SHP77 treated with DMSO at 0.1 percent for 48 hours (cell line): ENCODE results near the gene TNS3.
A peak's percentile ranks its signal among the peaks of the same experiment; 100 is the strongest.
"Not testable (repeated sequence)": the region's sequence is repeated elsewhere in the genome, so short reads cannot be mapped to it uniquely, and the experiment has no call there.

Source experiments
- DNase-seq: peaks from one replicate; lab custom pipeline; 2025; lab: John Stamatoyannopoulos, UW

Gene TNS3

DNA sequence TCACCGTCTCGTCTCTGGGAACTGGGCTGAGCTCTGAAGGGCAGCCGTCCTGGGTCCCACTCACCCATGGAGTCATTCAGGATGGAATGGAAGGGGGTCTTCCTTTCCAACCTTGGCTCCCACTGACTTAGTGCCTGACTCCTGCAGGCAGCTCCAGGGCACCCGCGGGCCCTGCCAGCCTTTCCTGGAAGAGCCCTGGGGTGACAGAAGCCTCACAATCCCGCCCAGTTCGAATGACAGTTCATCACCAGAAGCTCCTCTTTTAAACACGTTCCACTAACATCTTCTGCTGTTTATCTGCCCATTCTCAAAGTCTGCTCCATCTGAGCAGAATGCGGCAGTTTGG, 110.6 kb downstream of the TNS3 start:
- DNase-seq: no peak

DNA sequence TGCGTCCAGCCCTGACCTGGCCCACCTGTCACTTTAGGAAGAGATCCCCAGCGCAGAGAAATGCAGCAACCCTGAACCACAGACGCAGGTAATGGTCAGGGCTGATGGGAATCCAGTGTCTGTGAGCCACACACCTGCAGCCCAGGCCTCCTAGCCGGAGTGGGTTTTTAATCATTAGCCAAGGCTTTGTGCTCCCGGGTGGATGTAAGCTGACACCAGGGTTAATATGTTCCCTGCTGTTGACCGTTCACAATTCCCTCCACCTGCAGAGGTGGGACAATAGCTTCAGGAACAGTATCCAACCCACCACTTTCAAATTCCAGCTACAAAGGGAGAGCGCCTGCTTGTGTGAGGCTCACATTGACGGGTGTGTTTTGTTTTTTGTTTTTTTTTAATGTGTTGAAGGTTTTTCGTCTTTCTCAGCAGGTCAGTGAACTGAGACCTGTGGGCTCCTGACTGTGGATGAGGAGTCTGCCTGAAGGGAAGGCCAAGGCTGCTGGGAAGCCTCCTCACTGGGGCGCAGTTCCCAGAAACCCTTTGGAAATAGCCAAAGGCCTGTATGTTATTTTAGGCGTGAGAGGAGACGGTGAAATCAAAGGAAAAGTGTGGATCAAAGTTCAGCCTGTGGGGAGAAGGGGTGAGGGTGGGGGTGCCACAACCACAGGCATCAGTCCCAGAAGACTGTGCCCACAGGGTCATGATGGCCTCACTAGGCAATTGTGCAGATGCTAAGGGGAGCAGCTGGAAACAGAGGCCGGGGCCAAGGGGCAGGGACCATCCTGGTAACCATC, 111.1 kb downstream of the TNS3 start:
- peak; percentile 33 for DNase-seq

DNA sequence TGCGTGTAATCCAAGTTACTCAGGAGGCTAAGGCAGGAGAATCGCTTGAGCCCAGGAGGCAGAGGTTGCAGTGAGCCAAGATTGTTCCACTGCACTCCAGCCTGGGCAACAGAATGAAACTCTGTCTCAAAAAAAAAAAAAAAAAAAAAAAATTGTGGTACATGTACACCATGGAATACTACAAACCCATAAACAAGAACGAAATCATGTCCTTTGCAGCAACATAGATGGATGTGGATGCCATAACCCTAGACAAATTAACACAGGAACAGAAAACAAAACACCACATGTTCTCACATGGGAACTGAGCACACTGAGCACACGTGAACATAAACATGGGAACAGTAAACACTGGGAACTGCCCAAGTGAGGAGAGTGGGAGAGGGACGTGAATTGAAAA, 112.1 kb downstream of the TNS3 start:
- not testable (repeated sequence) for DNase-seq

DNA sequence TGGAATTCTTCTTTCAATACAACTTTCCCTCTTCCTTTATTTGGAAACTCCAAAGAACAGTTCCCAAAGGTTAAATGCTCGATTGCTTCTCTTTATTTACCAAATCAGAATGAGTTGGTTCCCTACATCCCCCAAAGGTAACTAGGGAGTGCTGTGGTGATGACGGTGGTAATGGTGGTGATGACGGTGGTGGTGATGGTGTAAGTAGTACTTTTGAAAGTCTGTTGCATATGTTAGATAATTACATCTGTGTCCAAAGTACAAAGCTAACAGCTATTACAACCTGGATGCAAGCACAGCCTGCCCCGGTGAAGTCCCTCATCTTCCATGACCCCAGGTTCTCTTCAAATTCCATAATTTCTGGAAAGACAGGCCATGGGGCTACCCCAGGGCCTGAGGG, 115.1 kb downstream of the TNS3 start:
- no peak for DNase-seq

DNA sequence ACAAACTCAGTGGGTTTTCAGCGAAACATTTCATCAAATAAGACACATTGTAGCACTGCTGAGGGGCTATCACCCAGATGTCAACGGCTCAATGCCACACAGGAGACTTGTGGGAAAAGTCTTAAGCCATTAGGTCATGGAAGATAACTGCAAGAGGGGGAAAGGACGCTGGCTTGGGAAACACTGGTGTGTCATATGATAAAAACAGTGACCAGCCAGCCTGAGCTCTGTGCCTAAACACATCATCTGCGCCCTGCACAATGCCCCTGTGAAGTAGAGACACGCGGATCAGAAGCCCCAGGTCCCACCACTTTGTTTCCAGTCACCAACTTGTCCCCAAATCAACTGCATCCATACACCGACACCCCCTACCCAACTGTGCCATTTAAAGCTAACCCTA, 116.7 kb downstream of the TNS3 start:
- no peak for DNase-seq

DNA sequence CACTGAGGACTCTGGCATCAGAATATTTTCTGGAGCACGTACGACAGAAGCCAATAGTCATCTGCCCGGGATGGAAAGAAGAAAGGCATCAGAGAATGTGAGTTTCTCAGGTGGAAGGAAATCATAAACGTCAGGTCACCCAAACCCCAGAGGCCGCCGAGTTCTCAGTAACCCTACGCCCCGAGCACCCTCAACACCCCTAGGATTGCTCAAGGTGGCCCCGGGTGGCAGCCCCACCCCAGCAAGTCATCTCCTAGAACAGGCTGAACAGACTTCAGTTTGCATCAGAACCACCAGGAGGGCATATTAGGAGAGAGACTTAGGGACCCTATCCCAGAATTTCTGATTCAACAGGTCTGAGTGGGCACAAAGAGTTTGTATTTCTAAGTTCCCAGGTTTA, 117.6 kb downstream of the TNS3 start:
- no peak for DNase-seq

DNA sequence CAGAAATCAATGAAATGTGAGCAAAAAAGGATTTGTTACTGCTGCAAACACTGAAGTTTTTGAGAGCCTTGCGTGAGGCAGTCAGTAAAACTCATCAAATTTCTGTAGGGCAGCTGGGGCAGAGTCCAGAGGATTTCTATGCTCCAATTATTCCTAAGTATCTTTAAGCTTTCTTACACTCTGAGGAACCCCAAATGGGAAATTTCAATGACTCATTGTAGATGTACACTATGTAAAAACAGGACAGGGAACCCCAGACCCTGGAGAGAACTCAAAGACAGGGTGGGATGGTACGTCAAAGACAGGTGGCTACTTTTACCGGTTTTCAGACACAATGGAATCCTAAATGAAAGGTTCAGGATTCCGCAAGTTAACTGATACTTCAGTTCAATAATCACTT, 120.2 kb downstream of the TNS3 start:
- DNase-seq: no peak

DNA sequence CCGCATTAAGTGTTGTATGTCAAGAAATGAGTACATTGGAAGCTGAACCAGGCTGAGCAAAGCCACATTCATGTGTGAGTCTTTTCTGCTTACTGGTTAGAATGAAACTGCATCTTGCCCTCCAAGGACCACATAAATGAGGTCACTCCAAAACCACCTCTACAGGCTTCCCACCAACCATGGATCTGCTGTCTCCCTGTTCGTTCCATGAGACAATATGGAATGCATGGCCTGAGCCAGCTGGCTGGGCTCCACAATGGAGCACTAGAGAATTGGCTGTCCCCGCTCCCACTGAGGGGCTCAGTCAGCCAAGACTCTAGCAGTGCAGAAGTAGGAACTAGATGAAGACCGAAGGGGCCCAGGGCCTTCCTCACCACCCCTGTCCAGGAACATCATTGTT, 120.8 kb downstream of the TNS3 start:
- DNase-seq: no peak

DNA sequence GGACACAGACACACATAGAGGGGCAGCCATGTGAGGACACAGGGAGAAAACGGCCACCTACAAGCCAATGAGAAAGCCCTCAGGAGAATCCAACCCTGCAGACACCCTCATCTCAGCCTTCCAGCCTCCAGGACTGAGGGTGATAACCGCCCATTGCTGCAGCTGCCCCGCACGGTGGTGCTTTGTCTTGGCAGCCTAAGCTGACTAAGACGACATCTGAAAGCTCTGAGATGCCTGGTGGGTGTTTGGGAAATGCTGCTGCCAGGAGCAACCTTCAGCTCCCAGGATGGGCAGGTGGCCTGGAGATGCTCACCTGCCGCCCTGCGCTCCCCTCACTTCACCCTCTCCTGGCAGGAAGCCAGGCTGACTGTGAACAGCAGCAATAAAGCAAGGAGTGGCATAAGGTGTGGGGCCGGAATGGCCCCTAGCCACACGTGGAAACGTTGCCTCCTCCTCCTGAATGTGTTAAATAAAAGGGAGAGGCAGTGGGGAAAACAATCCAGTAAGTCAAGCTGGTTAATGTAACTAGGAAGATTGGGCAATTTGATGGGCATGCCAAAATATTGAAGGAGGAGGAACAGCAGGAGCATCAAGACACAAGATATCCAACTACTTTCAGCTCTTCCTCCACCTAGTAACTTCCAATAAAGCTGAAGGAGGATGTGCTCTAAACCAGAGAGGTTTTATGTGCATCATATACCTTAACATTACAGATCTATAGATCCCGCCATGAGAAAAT, 121.5 kb downstream of the TNS3 start:
- peak; percentile 75 for DNase-seq

DNA sequence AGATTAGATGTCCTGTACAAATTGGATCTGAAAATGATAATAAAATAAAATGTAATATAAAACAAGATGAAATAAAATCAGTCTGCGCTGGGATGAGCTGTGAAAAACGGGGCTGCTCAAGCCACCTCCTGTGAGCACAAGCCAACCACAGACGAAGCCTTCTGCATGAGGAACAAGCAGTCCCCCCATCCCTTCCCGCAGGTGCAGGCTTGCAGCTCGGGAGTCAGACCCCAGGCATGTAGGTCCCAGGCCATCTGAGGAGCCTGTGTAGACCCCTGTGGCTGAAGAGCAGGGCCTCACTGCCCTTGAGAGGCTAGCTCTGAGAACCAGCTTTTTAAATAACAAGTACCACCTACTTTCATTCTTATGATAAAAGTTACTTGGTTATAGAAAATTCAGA, 123.4 kb downstream of the TNS3 start:
- no peak for DNase-seq

DNA sequence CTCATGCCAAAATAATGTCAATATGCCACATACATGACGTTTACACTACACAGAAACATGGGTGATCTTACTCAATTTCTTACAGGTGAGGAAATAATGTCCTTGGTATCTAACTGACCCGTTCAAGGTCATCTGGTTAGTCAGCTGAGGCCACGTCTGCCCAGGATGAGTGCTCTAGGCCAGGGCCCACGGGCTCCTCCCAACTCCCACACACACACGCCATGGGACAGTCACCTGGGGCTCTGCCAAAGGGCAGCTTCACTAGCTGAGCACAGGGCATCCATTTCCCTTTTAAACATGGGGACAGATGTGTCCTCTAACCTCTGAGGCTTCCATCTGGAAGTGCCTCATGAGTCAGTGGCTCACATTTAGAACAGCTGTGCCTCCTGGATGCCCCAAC, 123.9 kb downstream of the TNS3 start:
- DNase-seq: no peak

DNA sequence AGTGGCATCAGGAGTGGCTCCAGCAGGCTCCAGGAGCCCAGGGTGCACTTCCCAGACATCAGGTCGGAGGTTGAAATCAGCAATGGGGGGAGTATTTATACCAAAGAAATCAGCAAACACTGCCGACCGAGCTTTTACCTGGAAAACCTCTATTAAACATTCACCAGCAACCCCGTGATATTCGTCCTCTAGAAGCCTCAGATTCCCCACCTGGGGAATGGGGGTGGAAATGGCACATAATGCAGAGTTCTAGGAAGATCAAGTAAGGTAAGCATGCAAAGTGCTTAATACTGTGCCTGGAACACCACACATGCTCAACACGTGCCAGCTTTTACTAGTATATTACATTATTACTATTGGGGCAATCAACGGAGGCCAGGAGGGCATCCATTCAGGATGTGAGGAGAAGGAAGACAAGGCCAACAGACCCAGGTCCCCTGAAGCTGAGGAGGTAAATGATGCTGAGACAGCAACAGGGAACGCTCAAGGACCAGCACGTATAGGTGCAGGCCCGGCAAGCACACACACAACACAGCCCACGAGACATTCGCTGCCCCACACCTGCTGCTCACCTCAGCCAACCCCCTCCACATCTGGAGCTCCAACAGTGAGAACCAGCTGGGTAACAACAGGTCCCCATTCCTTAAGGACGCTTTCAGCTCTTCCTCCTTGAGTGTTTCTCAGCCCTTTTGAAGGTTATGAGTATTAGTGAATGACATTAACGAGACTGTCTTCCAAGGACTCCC, 125.5 kb downstream of the TNS3 start:
- DNase-seq: no peak

DNA sequence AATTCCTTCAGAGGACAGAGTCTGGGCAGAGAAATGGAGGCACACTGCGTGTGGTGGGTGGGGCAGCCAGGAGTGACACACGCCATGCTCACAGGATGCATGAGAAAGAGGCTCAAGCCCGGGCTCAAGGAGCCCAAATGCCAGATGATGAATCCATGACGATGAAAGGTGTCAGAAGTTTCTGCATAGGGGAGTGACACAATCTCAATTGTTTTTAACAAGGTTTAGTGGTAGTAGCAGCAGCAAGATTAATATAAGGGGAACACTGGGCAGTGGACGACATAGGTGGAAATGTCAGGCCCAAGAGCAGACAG, 126.1 kb downstream of the TNS3 start:
- DNase-seq: no peak

DNA sequence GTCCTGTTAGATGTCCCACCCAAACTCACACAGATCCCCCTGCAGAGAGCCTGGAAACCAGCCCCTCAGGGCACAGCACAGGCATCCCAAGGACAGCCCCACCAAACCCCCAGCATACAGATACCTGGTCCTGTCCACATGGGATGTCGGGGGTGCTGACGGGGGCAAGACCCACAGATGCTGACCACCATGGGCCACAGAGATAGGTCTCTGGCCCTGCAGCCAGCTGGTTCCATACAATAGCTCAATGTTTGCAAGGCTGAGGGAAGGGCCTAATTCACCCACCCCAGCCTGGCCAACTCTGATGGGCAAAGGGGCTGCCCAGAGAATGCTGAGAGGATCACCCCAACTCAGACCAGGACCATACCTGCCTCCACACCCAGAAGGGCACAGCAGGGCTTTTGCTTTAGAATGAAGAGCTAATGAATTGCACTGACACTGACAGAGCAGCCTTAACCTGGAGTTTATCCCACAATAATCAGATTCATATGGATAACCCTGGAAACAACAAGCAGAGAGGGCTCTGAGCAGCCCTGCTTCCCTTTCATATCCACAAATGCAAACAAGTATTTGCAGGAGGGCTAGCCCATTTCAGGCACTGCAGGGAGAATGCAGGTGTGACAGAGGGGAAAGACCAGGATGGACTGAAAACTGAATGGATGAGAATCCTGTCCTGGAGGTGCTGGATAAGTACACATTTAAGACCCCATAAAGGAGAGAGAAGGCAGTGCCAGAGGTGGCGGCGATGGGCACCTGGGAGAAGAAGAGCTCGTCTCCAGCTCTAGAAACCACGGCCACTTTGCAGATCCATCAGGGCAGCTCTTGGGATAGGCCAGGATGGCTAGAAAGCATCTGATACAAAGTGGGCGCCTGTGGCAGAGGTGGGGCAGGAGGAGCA, 126.7 kb downstream of the TNS3 start:
- DNase-seq: no peak

DNA sequence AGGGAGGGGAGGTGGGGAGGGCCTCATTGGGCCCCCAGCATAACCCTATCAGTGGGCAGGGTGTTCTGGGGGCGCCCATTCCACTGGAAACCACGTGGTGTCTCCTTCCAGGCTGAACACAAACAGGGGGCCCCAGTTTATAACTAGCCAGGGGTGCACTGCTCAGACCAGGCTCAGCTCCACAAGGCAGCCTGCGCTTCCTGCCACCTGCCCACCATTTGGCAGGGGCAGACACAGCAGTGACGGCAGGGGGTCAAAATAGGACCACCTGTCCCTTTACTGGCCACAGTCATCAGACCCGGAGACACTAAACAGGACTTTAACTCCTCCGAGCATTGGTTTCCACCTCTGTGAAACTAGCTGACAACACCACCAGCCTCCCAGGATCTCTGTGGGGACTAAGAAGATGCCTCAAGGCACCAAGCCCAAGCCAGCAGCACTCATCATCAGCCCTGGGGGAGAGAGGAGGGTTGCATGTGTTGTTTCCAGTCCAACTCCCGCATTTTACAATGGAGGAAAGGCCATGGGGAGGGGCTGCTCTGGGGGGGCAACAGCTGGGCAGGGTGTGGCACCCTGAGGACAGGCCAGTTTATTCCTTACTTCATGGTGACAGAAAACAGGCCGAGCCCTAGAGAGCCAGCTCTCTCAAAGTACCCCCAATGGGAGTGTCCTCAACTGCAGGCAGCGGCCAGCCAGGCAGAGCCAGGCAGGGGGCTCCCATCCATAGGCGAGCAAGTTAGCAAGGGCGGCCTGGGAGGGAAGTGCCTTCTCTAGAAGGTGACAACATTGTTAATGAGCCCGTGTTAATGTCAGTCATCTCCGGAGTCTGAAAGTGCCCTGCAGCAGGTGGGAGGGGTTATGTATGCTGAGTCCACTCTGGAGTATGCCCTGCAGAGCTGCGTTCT, 127.6 kb downstream of the TNS3 start:
- DNase-seq: peak; percentile 24

DNA sequence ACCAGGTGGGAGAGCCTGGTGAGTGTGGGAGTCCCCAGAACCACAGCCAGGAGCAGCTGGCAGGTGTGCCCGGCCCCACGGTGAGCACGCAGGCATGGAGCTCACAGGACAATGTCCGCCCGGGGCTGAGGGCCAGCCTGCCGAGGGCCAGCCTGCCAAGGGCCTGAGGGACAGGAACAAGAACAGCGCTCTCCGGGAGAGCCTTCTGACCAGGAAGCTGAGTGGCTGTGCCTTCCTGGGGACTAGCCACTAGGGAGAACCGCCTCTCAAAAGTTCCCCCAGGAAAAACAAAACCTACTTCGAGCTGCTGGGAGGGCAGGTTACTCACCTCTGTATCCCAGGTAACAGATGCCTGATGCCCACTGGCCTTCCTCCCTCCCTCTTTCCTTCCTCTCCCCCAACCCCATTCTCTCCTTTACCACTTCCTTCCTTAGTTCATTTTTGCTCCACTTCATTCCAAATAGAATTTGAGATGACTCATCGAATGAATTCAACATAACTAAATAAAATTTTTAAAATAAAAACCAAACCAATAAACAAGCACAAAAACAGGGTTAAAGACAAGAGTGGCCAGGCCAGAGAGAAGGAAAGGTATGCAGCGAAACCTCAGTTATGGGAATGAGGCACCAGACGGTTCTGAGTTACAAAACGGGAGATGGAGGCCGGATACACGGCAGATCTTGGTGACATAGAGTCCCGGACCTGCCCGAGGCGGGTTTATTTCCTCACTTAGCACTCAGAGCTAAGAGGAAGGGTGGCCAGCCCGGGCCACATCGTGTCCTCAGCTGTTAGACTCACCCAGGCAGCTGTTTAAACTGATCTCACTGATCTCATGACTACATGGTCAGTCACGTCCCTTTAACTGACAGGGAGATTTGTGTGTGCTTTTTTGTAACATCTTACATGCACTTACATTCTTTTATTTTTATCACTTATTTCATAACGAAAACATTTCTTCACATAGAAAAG, 128.5 kb downstream of the TNS3 start:
- peak; percentile 45 for DNase-seq

DNA sequence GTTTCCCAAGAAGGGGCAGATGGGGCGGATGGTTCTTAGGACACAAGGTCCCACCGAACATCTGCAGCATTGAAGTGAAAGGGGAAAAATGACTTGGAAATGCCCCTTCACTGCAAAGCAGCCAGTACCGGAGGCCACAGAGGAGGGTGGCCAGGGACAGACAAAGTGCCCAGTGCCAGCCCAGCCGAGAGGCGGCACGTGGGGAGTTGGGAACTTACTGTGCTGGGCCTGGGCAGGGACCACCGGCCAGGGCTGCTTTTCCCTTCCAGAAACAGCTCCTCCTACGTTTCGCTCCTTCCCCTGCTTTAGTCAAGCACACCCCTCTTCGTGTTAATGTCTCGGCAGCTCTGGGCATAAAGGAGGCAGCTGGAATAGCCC, 129.2 kb downstream of the TNS3 start:
- no peak for DNase-seq

DNA sequence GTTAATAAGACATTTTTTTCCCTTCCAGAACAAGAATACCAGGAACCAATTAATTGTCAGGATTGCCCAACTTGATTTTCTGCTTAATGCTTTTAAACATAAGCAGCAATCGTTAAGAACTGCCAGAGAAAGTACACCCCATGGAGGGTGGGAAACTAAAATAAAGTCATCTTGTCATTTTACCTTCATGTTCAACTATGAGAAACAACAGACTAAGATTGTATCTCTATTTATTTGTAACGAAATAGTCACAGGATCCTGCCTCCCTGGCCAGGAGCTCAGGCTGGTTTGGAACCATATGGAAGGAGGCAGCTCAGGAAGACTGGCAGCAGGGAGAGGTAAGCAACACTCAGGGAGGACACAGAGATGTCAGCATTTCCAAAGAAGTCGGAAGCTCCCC, 129.6 kb downstream of the TNS3 start:
- DNase-seq: no peak

DNA sequence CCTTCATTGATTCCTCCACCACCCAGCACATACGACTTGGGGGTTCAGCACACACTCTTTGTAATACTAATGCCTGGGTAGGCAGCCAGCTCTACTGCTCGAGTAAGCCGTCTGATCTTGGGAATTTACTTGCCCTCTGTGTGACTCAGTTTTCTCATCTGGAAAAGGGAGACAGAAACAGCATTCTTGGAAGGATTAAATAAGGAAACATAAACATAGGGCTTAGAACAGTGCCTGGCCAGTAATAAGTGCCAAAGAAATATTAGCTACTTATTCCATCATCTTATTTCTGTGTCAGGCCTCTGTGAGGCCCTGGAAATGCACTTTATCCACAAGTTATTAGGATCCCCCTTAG, 130.1 kb downstream of the TNS3 start:
- DNase-seq: no peak
